Suprapubic skin (tissue), 4 donors: ENCODE measurements around the gene M6PR.

Experiments
- POLR2A ChIP-seq, 2 donors: fragments of 450-650 bp; IDR thresholded peaks; one replicate each; pipeline ENCODE4 v1.6.1; 2017; ENCODE audit warnings: antibody characterized with exemption in 2 of 2, mild to moderate bottlenecking in 2 of 2, moderate library complexity in 2 of 2
- POLR2AphosphoS5 ChIP-seq, 3 donors: sonication (generic); formaldehyde crosslinking; IDR thresholded peaks; one replicate each; pipeline ENCODE4 v1.6.1; 2017; ENCODE audit warnings: antibody characterized with exemption in 3 of 3
- TF ChIP-seq, protein P1 (sequence below), 2 donors: fragments of 200-600 bp in 1 of 2; fragments of 450-650 bp in 1 of 2; sonication (generic) in 1 of 2; IDR thresholded peaks; one replicate each; pipeline ENCODE4 v1.5.1; 2016 to 2019; ENCODE audit warnings: antibody characterized with exemption in 2 of 2, mild to moderate bottlenecking in 1 of 2, moderate library complexity in 1 of 2

DNA sequence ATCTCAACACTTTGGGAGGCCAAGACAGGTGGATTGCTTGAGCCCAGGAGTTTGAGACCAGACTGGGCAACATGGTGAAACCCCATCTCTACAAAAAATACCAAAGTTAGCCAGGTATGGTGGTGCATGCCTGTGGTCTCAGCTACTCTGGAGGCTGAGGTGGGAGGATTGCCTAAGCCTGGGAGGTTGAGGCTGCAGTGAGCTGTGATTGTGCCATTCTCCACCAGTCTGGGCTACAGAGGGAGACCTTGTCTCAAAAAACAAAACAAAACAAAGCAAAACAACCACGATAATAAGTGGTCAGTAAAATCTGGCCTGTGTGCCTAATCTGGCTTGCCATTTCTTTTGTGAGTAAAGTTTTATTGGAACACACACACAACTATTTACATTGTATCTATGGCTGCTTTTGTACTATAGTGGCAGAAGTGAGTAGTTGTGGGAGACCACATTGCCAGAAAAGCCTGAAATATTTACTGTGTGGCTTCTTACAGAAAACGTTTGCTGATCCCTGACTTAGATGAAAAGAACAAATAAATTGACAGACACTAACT lies 20.5 kb upstream of the M6PR start:
- no peak for TF ChIP-seq POLR2AphosphoS5 (IDR thresholded peaks at IDR 0.05)
- TF ChIP-seq, protein P1, sequence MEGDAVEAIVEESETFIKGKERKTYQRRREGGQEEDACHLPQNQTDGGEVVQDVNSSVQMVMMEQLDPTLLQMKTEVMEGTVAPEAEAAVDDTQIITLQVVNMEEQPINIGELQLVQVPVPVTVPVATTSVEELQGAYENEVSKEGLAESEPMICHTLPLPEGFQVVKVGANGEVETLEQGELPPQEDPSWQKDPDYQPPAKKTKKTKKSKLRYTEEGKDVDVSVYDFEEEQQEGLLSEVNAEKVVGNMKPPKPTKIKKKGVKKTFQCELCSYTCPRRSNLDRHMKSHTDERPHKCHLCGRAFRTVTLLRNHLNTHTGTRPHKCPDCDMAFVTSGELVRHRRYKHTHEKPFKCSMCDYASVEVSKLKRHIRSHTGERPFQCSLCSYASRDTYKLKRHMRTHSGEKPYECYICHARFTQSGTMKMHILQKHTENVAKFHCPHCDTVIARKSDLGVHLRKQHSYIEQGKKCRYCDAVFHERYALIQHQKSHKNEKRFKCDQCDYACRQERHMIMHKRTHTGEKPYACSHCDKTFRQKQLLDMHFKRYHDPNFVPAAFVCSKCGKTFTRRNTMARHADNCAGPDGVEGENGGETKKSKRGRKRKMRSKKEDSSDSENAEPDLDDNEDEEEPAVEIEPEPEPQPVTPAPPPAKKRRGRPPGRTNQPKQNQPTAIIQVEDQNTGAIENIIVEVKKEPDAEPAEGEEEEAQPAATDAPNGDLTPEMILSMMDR (IDR thresholded peaks at IDR 0.05), result no peak
- no peak for TF ChIP-seq POLR2A (IDR thresholded peaks at IDR 0.05)
